NOMO-1 (cell line): ENCODE results near the gene POLR1D.

Experiments
- DNase-seq, 2 experiments: peaks; one replicate each; lab custom pipeline; 2025; ENCODE audit not compliant: unreplicated experiment in 2 of 2; lab: John Stamatoyannopoulos, UW

POLR1D gene

GRCh38 chr13:27637289-27637626, 15.6 kb downstream of the POLR1D start:
- DNase-seq, result no peak

- DNase-seq, result no peak
Measured at GRCh38 chr13:27638001-27638400, 16.3 kb downstream of the POLR1D start.

GRCh38 chr13:27638521-27638920, 16.8 kb downstream of the POLR1D start:
- no peak for DNase-seq

GRCh38 chr13:27639186-27639585, 17.5 kb downstream of the POLR1D start:
- no peak for DNase-seq

GRCh38 chr13:27641711-27642502, 20.2 kb downstream of the POLR1D start:
- no peak for DNase-seq

- DNase-seq, result no peak
Measured at GRCh38 chr13:27643334-27644132, 21.8 kb downstream of the POLR1D start.

- no peak for DNase-seq
Measured at GRCh38 chr13:27644302-27644701, 22.6 kb downstream of the POLR1D start.

- DNase-seq, result no peak
Measured at GRCh38 chr13:27650312-27650711, 28.6 kb downstream of the POLR1D start.

- no peak for DNase-seq
Measured at GRCh38 chr13:27654059-27654458, 32.4 kb downstream of the POLR1D start.

- DNase-seq, result no peak
Measured at GRCh38 chr13:27654816-27655215, 33.1 kb downstream of the POLR1D start.

- no peak for DNase-seq
Measured at GRCh38 chr13:27657724-27658123, 36.0 kb downstream of the POLR1D start.

- no peak for DNase-seq
Measured at GRCh38 chr13:27658546-27658945, 36.9 kb downstream of the POLR1D start.

- DNase-seq, result no peak
Measured at GRCh38 chr13:27659145-27659865, 37.6 kb downstream of the POLR1D start.

- no peak for DNase-seq
Measured at GRCh38 chr13:27660511-27660910, 38.8 kb downstream of the POLR1D start.

GRCh38 chr13:27661017-27661416, 39.3 kb downstream of the POLR1D start:
- DNase-seq, result no peak

GRCh38 chr13:27662738-27663470, 41.2 kb downstream of the POLR1D start:
- no peak for DNase-seq

GRCh38 chr13:27663947-27664346, 42.3 kb downstream of the POLR1D start:
- no peak for DNase-seq

GRCh38 chr13:27665333-27665732, 43.6 kb downstream of the POLR1D start:
- DNase-seq, result no peak

GRCh38 chr13:27665761-27666160, 44.1 kb downstream of the POLR1D start:
- DNase-seq, result no peak

- DNase-seq, result no peak
Measured at GRCh38 chr13:27666951-27667350, 45.3 kb downstream of the POLR1D start.

- DNase-seq, result no peak
Measured at GRCh38 chr13:27667946-27668345, 46.3 kb downstream of the POLR1D start.
